GM12878 (cell line): Measurements from ENCODE around the gene KIF21A. TPM values are rescaled to one million over a fixed set of nuclear protein-coding genes. Genes with fewer than 3 reads are reported as not detected.
A peak's percentile ranks its signal among the peaks of the same experiment; 100 is the strongest.

Experiments used
- BMI1 ChIP-seq: fragments of 450-650 bp; IDR thresholded peaks from 2 replicates; pipeline ENCODE4 v1.6.1; 2016; ENCODE audit warnings: mild to moderate bottlenecking, moderate library complexity, borderline replicate concordance
- CHD2 ChIP-seq: IDR thresholded peaks from 2 replicates; pipeline ENCODE4 v1.6.1; 2011; ENCODE audit warnings: low read depth, low read length, improper control_type of control experiment, borderline replicate concordance
- E4F1 ChIP-seq: fragments of 450-650 bp; IDR thresholded peaks from 2 replicates; pipeline ENCODE4 v1.6.1; 2018; ENCODE audit warnings: borderline replicate concordance, mild to moderate bottlenecking; ENCODE audit not compliant: partially characterized antibody
- EGR1 ChIP-seq, 2 experiments: IDR thresholded peaks; 1 replicate in 1 of 2; 2 replicates in 1 of 2; pipeline ENCODE4 v1.6.1; 2011 to 2012; ENCODE audit warnings: low read depth in 2 of 2, low read length in 2 of 2, borderline replicate concordance in 1 of 2, mild to moderate bottlenecking in 1 of 2, moderate library complexity in 1 of 2
- FOS ChIP-seq: IDR thresholded peaks from 3 replicates; pipeline ENCODE4 v1.6.1; 2011; ENCODE audit warnings: borderline replicate concordance; ENCODE audit not compliant: insufficient read length; ENCODE audit errors: extremely low read depth
- HSF1 ChIP-seq: fragments of 150-350 bp; IDR thresholded peaks from 2 replicates; pipeline ENCODE4 v1.6.1; 2014; ENCODE audit warnings: mild to moderate bottlenecking, low read depth, low read length
- IRF4 ChIP-seq: IDR thresholded peaks from 2 replicates; pipeline ENCODE4 v1.6.1; 2011; ENCODE audit warnings: low read depth, low read length
- JUNB ChIP-seq: IDR thresholded peaks from 2 replicates; pipeline ENCODE4 v1.6.1; 2016; ENCODE audit warnings: antibody characterized with exemption, mild to moderate bottlenecking
- LARP7 ChIP-seq: fragments of 450-650 bp; IDR thresholded peaks from 2 replicates; pipeline ENCODE4 v1.6.1; 2017; ENCODE audit warnings: mild to moderate bottlenecking
- NFYA ChIP-seq: IDR thresholded peaks from 2 replicates; pipeline ENCODE4 v1.6.1; 2011; ENCODE audit warnings: low read depth, mild to moderate bottlenecking, low read length, improper control_type of control experiment, borderline replicate concordance
- PAX8 ChIP-seq: fragments of 450-650 bp; IDR thresholded peaks from 2 replicates; pipeline ENCODE4 v1.6.1; 2017; ENCODE audit warnings: mild to moderate bottlenecking, moderate library complexity
- SMAD1 ChIP-seq: fragments of 450-650 bp; IDR thresholded peaks from 2 replicates; pipeline ENCODE4 v1.6.1; 2018; ENCODE audit warnings: mild to moderate bottlenecking, low read depth; ENCODE audit not compliant: partially characterized antibody
- SMAD5 ChIP-seq: IDR thresholded peaks from 2 replicates; pipeline ENCODE4 v1.6.1; 2016; ENCODE audit warnings: antibody characterized with exemption, low read depth
- SUPT20H ChIP-seq: IDR thresholded peaks from 2 replicates; pipeline ENCODE4 v1.6.1; 2011; ENCODE audit warnings: low read depth, mild to moderate bottlenecking, low read length, moderate library complexity, borderline replicate concordance; ENCODE audit not compliant: control insufficient read depth
- TCF12 ChIP-seq: IDR thresholded peaks from 2 replicates; pipeline ENCODE4 v1.6.1; 2011; ENCODE audit warnings: low read depth, mild to moderate bottlenecking, low read length
- USF2 ChIP-seq: IDR thresholded peaks from 2 replicates; pipeline ENCODE4 v1.6.1; 2011; ENCODE audit warnings: low read depth, low read length, improper control_type of control experiment, borderline replicate concordance
- ZBED1 ChIP-seq: IDR thresholded peaks from 2 replicates; pipeline ENCODE4 v1.6.1; 2016; ENCODE audit warnings: borderline replicate concordance
- ZNF207 ChIP-seq: fragments of 450-650 bp; IDR thresholded peaks from 2 replicates; pipeline ENCODE4 v1.6.1; 2014; ENCODE audit warnings: antibody characterized with exemption, mild to moderate bottlenecking, borderline replicate concordance
- polyA plus RNA-seq, 11 experiments: library from polyadenylated mRNA; depleted of rRNA in 4 of 11; unstranded in 6 of 11; stranded (reverse) in 5 of 11; fragments of >200 nt; fragmentation: Nextera tagmentation in 4 of 11; fragmentation: Illumina TruSeq in 1 of 11; extraction: Ambion mirVana in 4 of 11; extraction: Trizol in 1 of 11; gene quantifications; 1 replicate in 1 of 11; 2 replicates in 10 of 11; pipeline versions ENCODE4 v1.2.1 to v1.2.3, GENCODE V29; 2011 to 2016; ENCODE audit warnings: inconsistent platforms in 2 of 11, missing spikeins in 2 of 11, low read depth in 1 of 11
- total RNA-seq, 4 experiments: library from RNA; depleted of rRNA in 3 of 4; stranded (reverse); fragments of >200 nt in 3 of 4; fragmentation: Illumina TruSeq in 1 of 4; extraction: Trizol in 1 of 4; gene quantifications; 2 replicates each; pipeline versions ENCODE4 v1.2.1 to v1.2.3, GENCODE V29; 2013 to 2021
- TF ChIP-seq, protein P1 (sequence below): IDR thresholded peaks from 2 replicates; pipeline ENCODE4 v1.6.1; 2011; ENCODE audit warnings: borderline replicate concordance, low read depth, mild to moderate bottlenecking, moderate library complexity, low read length; ENCODE audit not compliant: insufficient read depth, poor library complexity, severe bottlenecking
- TF ChIP-seq, protein P2 (sequence below): fragments of 450-650 bp; IDR thresholded peaks from 2 replicates; pipeline ENCODE4 v1.6.1; 2017; ENCODE audit warnings: low read depth, mild to moderate bottlenecking, moderate library complexity
- TF ChIP-seq, protein P3 (sequence below): fragments of 450-650 bp; IDR thresholded peaks from 2 replicates; pipeline ENCODE4 v1.6.1; 2016; ENCODE audit warnings: mild to moderate bottlenecking

Gene KIF21A
- total and polyA plus RNA-seq, 10 of the 15 experiments (the other 5 are each of a cell fraction or from before 2014, with no cell fraction given) = 21.3 to 42.1 (median 24.5) TPM

GRCh38 chr12:39467432-39467870 is 24.5 kb upstream of the KIF21A start (continued):
- TF ChIP-seq SMAD5 (no peak), BMI1 (no peak), LARP7 (no peak), ZNF207 (no peak), JUNB (peak; percentile 94), TCF12 (no peak), SUPT20H (no peak), IRF4 (peak; percentile 63; the same call in 1 of the 2 replicates), NFYA (no peak), EGR1 (IDR thresholded peaks at IDR 0.05; ENCODE audit: borderline replicate concordance in 1 of 2, low read depth in 2 of 2, low read length in 2 of 2) (no peak), E4F1 (no peak), FOS (no peak), SMAD1 (no peak), CHD2 (no peak), HSF1 (no peak), PAX8 (no peak), ZBED1 (peak; percentile 78; the same call in 1 of the 2 replicates), USF2 (no peak)
- TF ChIP-seq, protein P1, sequence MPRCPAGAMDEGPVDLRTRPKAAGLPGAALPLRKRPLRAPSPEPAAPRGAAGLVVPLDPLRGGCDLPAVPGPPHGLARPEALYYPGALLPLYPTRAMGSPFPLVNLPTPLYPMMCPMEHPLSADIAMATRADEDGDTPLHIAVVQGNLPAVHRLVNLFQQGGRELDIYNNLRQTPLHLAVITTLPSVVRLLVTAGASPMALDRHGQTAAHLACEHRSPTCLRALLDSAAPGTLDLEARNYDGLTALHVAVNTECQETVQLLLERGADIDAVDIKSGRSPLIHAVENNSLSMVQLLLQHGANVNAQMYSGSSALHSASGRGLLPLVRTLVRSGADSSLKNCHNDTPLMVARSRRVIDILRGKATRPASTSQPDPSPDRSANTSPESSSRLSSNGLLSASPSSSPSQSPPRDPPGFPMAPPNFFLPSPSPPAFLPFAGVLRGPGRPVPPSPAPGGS = peak; percentile 61
- TF ChIP-seq, protein P2, sequence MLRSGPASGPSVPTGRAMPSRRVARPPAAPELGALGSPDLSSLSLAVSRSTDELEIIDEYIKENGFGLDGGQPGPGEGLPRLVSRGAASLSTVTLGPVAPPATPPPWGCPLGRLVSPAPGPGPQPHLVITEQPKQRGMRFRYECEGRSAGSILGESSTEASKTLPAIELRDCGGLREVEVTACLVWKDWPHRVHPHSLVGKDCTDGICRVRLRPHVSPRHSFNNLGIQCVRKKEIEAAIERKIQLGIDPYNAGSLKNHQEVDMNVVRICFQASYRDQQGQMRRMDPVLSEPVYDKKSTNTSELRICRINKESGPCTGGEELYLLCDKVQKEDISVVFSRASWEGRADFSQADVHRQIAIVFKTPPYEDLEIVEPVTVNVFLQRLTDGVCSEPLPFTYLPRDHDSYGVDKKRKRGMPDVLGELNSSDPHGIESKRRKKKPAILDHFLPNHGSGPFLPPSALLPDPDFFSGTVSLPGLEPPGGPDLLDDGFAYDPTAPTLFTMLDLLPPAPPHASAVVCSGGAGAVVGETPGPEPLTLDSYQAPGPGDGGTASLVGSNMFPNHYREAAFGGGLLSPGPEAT = no peak
- TF ChIP-seq, protein P3, sequence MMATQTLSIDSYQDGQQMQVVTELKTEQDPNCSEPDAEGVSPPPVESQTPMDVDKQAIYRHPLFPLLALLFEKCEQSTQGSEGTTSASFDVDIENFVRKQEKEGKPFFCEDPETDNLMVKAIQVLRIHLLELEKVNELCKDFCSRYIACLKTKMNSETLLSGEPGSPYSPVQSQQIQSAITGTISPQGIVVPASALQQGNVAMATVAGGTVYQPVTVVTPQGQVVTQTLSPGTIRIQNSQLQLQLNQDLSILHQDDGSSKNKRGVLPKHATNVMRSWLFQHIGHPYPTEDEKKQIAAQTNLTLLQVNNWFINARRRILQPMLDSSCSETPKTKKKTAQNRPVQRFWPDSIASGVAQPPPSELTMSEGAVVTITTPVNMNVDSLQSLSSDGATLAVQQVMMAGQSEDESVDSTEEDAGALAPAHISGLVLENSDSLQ = 0 out of 2 replicates have a peak, but pooled peaks have one; percentile 20
